Prostate gland (tissue), 2 donors: ENCODE results near the gene MPC1. TPM values are rescaled to one million over a fixed set of nuclear protein-coding genes. Genes with fewer than 3 reads are reported as not detected.
A peak's percentile ranks its signal among the peaks of the same experiment; 100 is the strongest.

Source experiments
- DNase-seq: peaks from one replicate; pipeline ENCODE4 v3.0.0-alpha.2; 2019; ENCODE audit warnings: low spot score
- H3K27ac ChIP-seq, 2 donors: fragments of 200-600 bp; sonication (generic); 2 replicates each; pipeline ENCODE4 v1.5.1; 2017 to 2019
- H3K27me3 ChIP-seq: fragments of 200-600 bp; sonication (generic); replicated peaks from 2 replicates; pipeline ENCODE4 v1.5.1; 2019; ENCODE audit not compliant: insufficient read depth
- H3K36me3 ChIP-seq, 2 donors: fragments of 200-600 bp; sonication (generic); 1 replicate in 1 of 2; 2 replicates in 1 of 2; pipeline versions ENCODE4 v1.5.1 to v1.8.1; 2017 to 2019
- H3K4me1 ChIP-seq: fragments of 200-600 bp; sonication (generic); replicated peaks from 2 replicates; pipeline ENCODE4 v1.5.1; 2019
- H3K4me3 ChIP-seq, 2 donors: fragments of 200-600 bp; sonication (generic); 2 replicates each; pipeline ENCODE4 v1.5.1; 2017 to 2019
- H3K9me3 ChIP-seq: fragments of 200-600 bp; sonication (generic); 2 replicates; pipeline ENCODE4 v1.5.1; 2017
- POLR2A ChIP-seq: fragments of 450-650 bp; IDR thresholded peaks from one replicate; pipeline ENCODE4 v1.6.1; 2016; ENCODE audit warnings: antibody characterized with exemption, mild to moderate bottlenecking
- POLR2AphosphoS5 ChIP-seq: sonication (generic); formaldehyde crosslinking; IDR thresholded peaks from one replicate; pipeline ENCODE4 v1.6.1; 2017; ENCODE audit warnings: antibody characterized with exemption
- WGBS: methylation state at CpG from one replicate; pipeline ENCODE4 v1.1.5; 2018; 5-methylcytosine and 5-hydroxymethylcytosine counted together
- intact Hi-C: fragments of 100-400 bp; cut with DNase I; formaldehyde crosslinking; loops from one replicate; pipeline ENCODE4 v1.14.2; 2022
- total RNA-seq, 2 donors: library from RNA; depleted of rRNA; stranded (reverse); fragments of >200 nt; gene quantifications; one replicate each; pipeline ENCODE4 v1.1.0, GENCODE V29; 2016
- TF ChIP-seq, protein P1 (sequence below), 4 experiments: fragments of 200-600 bp in 2 of 4; fragments of 450-650 bp in 2 of 4; sonication (generic) in 2 of 4; IDR thresholded peaks; 1 replicate in 3 of 4; 2 replicates in 1 of 4; pipeline ENCODE4 v1.5.1; 2016 to 2019; ENCODE audit warnings: antibody characterized with exemption in 4 of 4, mild to moderate bottlenecking in 2 of 4, moderate library complexity in 2 of 4

Gene MPC1
- 10 to 100 TPM; 25.3 to 58.9 TPM for total RNA-seq

DNA sequence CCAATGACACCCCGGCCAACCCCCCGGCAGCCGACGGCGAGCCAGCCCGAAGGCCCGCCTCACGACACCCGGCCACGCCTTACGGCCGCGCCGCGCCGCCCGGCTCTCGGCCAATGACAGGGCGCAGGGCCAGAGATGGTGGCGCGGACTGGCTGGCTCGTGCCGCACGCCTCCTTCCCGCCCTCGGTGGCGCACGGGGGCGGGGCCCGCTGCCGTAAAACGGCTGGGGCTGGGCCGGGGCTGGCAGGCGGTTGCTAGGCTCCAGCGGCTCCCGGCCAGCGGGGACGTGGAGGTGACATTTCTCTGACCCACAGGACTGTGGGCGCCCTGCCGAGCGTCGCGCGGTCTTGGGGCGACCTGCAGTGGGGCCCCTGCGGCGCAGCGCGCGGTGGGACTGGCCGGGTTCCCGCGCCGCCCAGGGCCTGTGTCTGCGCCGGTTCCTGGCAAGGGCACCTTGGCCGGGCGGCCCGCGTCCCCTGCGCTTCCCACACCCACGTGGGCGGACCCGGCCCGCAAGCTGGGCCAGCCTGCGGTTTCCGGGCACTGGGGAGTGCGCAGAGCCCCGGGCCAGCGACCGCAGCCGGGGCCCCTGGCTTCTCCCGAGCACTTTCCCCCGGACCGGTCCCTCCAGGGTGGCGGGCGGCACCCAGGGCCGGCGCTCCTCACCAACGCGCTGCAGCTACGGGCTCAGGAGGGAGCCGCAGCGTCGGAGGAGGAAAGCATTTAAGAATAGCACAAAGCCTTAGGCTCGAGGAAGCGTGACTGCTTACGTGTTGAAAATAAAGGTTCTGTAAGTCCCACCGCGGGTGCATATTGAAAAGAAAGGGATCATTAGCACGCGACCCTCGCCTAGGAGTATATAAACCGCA is at the start of gene MPC1:
Gene MPC1 (minus strand): TSS at position 8 of the 869 bp plus-strand sequence. CDS start 64 bp downstream, outside the sequence.
- peak; percentile 96 for DNase-seq
- no peaks in the 10 kb centered on the region for H3K4me1 ChIP-seq
- TF ChIP-seq POLR2AphosphoS5, result peak; percentile 81
- TF ChIP-seq, protein P1, sequence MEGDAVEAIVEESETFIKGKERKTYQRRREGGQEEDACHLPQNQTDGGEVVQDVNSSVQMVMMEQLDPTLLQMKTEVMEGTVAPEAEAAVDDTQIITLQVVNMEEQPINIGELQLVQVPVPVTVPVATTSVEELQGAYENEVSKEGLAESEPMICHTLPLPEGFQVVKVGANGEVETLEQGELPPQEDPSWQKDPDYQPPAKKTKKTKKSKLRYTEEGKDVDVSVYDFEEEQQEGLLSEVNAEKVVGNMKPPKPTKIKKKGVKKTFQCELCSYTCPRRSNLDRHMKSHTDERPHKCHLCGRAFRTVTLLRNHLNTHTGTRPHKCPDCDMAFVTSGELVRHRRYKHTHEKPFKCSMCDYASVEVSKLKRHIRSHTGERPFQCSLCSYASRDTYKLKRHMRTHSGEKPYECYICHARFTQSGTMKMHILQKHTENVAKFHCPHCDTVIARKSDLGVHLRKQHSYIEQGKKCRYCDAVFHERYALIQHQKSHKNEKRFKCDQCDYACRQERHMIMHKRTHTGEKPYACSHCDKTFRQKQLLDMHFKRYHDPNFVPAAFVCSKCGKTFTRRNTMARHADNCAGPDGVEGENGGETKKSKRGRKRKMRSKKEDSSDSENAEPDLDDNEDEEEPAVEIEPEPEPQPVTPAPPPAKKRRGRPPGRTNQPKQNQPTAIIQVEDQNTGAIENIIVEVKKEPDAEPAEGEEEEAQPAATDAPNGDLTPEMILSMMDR (IDR thresholded peaks at IDR 0.05), result peak in 1 of 4 experiments; percentile 14
- peak; percentile 70 for TF ChIP-seq POLR2A
- intact Hi-C loops, result loop anchor here (5.0 kb wide), 2 partner anchors 41 to 244 kb away; partner anchors contain the start of genes RPS6KA2 and SFT2D1
- no peaks in the 10 kb centered on the region for H3K36me3 ChIP-seq
- H3K27ac ChIP-seq, result peak within 1 kb of the TSS; percentile 89 to 92
- H3K9me3 ChIP-seq, result no peaks in the 10 kb centered on the region
- under 1% methylated on average over 73 of the region's 94 CpGs for WGBS
- H3K4me3 ChIP-seq, result peak within 1 kb of the TSS; percentile 82 to 86
- H3K27me3 ChIP-seq, result no peaks in the 10 kb centered on the region

DNA sequence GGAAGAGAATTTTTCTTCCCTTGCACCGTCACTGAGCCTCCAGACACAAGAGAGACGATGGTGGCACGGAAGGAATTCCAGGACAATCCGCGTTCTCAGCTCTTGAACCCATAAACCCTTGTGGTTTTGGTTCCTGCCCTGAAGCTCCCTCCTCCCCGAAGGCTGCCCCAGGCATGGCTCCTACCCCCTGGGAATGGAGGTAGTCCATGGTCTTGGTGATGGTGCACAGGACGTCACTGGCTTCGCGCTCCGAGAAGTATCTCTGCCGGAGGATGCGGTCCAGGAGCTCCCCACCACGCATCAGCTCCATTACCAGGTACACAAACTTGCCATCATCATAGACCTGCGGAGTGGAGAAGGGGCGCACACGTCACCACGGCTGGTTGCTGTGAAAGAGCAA is 47.5 kb upstream of the MPC1 start:
- 95% methylated on average over 17 of the region's 17 CpGs for WGBS
- no peak overlapping the region for H3K27ac ChIP-seq
- intact Hi-C loops, result no loop called here
- H3K36me3 ChIP-seq, result no peaks in the 10 kb centered on the region
- H3K4me1 ChIP-seq, result no peaks in the 10 kb centered on the region
- TF ChIP-seq, protein P1 (IDR thresholded peaks at IDR 0.05), result no peak
- no peak for TF ChIP-seq POLR2A
- no peak for TF ChIP-seq POLR2AphosphoS5
- DNase-seq, result no peak
- no peaks in the 10 kb centered on the region for H3K9me3 ChIP-seq
- H3K4me3 ChIP-seq, result no peak overlapping the region
- H3K27me3 ChIP-seq, result no peaks in the 10 kb centered on the region

DNA sequence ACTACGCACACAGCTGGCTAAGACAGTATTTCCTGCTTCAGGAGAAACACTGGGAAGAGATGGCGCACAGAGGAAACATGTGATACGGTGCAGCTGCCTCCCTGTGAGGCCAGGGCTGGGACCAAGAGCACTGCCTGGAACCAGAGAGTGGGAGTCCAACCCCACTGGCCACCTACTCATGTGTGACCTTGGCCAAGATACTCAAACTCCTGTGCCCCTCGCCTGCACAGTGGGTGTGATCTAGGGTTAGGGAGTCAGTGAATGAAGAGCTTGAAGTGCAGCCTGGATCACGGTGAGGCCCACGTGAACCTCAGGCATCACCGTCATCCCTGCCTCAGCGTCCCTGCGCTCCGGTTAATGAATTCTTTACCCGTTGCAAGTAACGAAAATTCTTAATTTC is 41.7 kb upstream of the MPC1 start:
- Histone ChIP-seq H3K9me3 (no peaks in the 10 kb centered on the region), H3K27me3 (no peaks in the 10 kb centered on the region), H3K36me3 (no peaks in the 10 kb centered on the region), H3K4me3 (no peak overlapping the region), H3K27ac (no peak overlapping the region), H3K4me1 (no peaks in the 10 kb centered on the region)
- intact Hi-C loops, result no loop called here
- TF ChIP-seq, protein P1 (IDR thresholded peaks at IDR 0.05), result no peak
- WGBS, result 90% methylated on average over 12 of the region's 12 CpGs
- no peak for DNase-seq

DNA sequence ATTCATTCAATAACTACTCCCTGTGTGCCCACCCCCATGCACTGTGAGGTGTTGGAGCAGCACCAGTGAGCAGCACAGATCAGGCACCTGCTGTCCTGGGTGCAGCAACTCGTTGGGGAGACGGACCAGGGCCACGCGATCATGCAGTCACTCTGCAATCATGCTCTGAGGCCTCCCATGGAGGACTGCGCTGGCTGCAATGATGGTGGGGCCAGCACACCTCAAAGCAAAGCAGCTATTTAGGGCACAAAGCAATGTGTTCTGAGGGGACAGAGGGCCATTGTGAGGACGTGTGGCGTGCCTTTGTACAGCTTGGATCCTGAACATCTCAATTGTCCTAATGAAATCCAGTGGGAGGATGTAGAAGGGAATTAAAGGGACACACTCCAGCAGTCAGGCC is 41.0 kb upstream of the MPC1 start:
- intact Hi-C loops, result no loop called here

More for the DNA sequence above, 41.0 kb upstream of the MPC1 start:
- H3K27me3 ChIP-seq, result no peaks in the 10 kb centered on the region
- TF ChIP-seq POLR2A (no peak), POLR2AphosphoS5 (no peak)
- TF ChIP-seq, protein P1 (IDR thresholded peaks at IDR 0.05), result no peak
- H3K4me3 ChIP-seq, result no peak overlapping the region
- WGBS, result 84% methylated on average over 7 of the region's 7 CpGs
- H3K27ac ChIP-seq, result no peak overlapping the region
- H3K4me1 ChIP-seq, result no peaks in the 10 kb centered on the region
- DNase-seq, result no peak
- no peaks in the 10 kb centered on the region for H3K9me3 ChIP-seq
- no peaks in the 10 kb centered on the region for H3K36me3 ChIP-seq
